HepG2 (cell line): ENCODE results near the gene NMBR.

Source experiments
- KDM1A ChIP-seq: IDR thresholded peaks from 2 replicates; pipeline ENCODE4 v1.6.1; 2016; ENCODE audit warnings: missing compliant biosample characterization
- TBP ChIP-seq: sonication (generic); formaldehyde crosslinking; IDR thresholded peaks from 2 replicates; pipeline ENCODE4 v1.5.0; 2020; ENCODE audit warnings: missing genetic modification reagents

GRCh38 chr6:142058551-142059290, 88.2 kb downstream of the NMBR start:
- TF ChIP-seq TBP (CRISPR knock-in tag) (no peak), KDM1A (CRISPR knock-in tag) (no peak)
